ENCODE data around the gene SPOCK2.

- no peak for TF ChIP-seq CTCF (IDR thresholded peaks at IDR 0.05)
- no peak for TF ChIP-seq EZH2 (IDR thresholded peaks at IDR 0.05; ENCODE audit: borderline replicate concordance, insufficient read depth, low read depth, low read length, poor library complexity, severe bottlenecking)
These were observed 69.1 kb downstream of the SPOCK2 start for GRCh38 chr10:72019085-72019876.

Data from B cell (primary cell).